Skin of body (tissue), 2 donors: ENCODE data around the gene ITGA8. TPM values are rescaled to one million over a fixed set of nuclear protein-coding genes. Genes with fewer than 3 reads are reported as not detected.
A peak's percentile ranks its signal among the peaks of the same experiment; 100 is the strongest.

Source experiments
- DNase-seq: peaks from one replicate; lab custom pipeline; 2025; lab: John Stamatoyannopoulos, UW
- total RNA-seq: library from RNA; depleted of rRNA; stranded (reverse); fragments of >200 nt; gene quantifications from one replicate; pipeline ENCODE4 v1.2.3, GENCODE V29; 2014

ITGA8 gene
- total RNA-seq, 1 donor from 2014 or later: 17.5 TPM

GRCh38 chr10:15737656-15738055 is 17.9 kb upstream of the ITGA8 start:
- peak; percentile 49 for DNase-seq

- peak; percentile 92 for DNase-seq
Observed at GRCh38 chr10:15735763-15736162, 16.0 kb upstream of the ITGA8 start.

- DNase-seq: no peak
Observed at GRCh38 chr10:15730341-15730740, 10.6 kb upstream of the ITGA8 start.

- DNase-seq: no peak
Observed at GRCh38 chr10:15729890-15730289, 10.2 kb upstream of the ITGA8 start.

GRCh38 chr10:15726042-15726441 is 6.3 kb upstream of the ITGA8 start:
- DNase-seq: no peak

- DNase-seq: peak; percentile 36
Observed at GRCh38 chr10:15725603-15726002, 5.9 kb upstream of the ITGA8 start.

GRCh38 chr10:15724683-15725082 is 5.0 kb upstream of the ITGA8 start:
- DNase-seq: no peak

- no peak for DNase-seq
Observed at GRCh38 chr10:15723803-15724202, 4.1 kb upstream of the ITGA8 start.

GRCh38 chr10:15720635-15721287 is 1.0 kb upstream of the ITGA8 start:
- DNase-seq: no peak

GRCh38 chr10:15719049-15719898 is 448 bp downstream of the ITGA8 start:
- DNase-seq: no peak

GRCh38 chr10:15718694-15719048 is 1.1 kb downstream of the ITGA8 start:
- no peak for DNase-seq

- DNase-seq: no peak
Observed at GRCh38 chr10:15715619-15716227, 4.0 kb downstream of the ITGA8 start.

GRCh38 chr10:15714847-15715246 is 4.9 kb downstream of the ITGA8 start:
- DNase-seq: no peak

GRCh38 chr10:15712883-15713282 is 6.8 kb downstream of the ITGA8 start:
- no peak for DNase-seq

GRCh38 chr10:15710455-15710854 is 9.3 kb downstream of the ITGA8 start:
- no peak for DNase-seq

- DNase-seq: no peak
Observed at GRCh38 chr10:15705298-15705697, 14.4 kb downstream of the ITGA8 start.

GRCh38 chr10:15704581-15704968 is 15.1 kb downstream of the ITGA8 start:
- no peak for DNase-seq

- DNase-seq: no peak
Observed at GRCh38 chr10:15703944-15704580, 15.7 kb downstream of the ITGA8 start.

GRCh38 chr10:15703151-15703880 is 16.4 kb downstream of the ITGA8 start:
- DNase-seq: no peak

- no peak for DNase-seq
Observed at GRCh38 chr10:15700078-15700674, 19.5 kb downstream of the ITGA8 start.

GRCh38 chr10:15695852-15696251 is 23.9 kb downstream of the ITGA8 start:
- DNase-seq: no peak
